Spinal cord (tissue), 10 donors: ENCODE results near the gene ACTR1B. TPM values are rescaled to one million over a fixed set of nuclear protein-coding genes. Genes with fewer than 3 reads are reported as not detected.
A peak's percentile ranks its signal among the peaks of the same experiment; 100 is the strongest.
"Not testable (repeated sequence)": the region's sequence is repeated elsewhere in the genome, so short reads cannot be mapped to it uniquely, and the experiment has no call there.

Experiments
- DNase-seq, 6 donors: peaks; one replicate each; pipeline versions ENCODE4 v3.0.0 to v3.0.0-alpha.2; 2013 to 2015; ENCODE audit warnings: low spot score in 6 of 6, low read depth in 4 of 6
- H3K27ac ChIP-seq: one replicate; pipeline ENCODE4 v1.5.1; 2013; ENCODE audit warnings: low read depth, low read length, control low read depth
- H3K27me3 ChIP-seq: one replicate; pipeline ENCODE4 v1.6.1; 2013; ENCODE audit warnings: low read length; ENCODE audit not compliant: control insufficient read depth, insufficient read depth
- H3K36me3 ChIP-seq: one replicate; pipeline ENCODE4 v1.6.1; 2013; ENCODE audit warnings: low read length; ENCODE audit not compliant: control insufficient read depth, insufficient read depth
- H3K4me1 ChIP-seq: one replicate; pipeline ENCODE4 v1.6.1; 2013; ENCODE audit warnings: low read length; ENCODE audit not compliant: control insufficient read depth, insufficient read depth
- H3K4me3 ChIP-seq: one replicate; pipeline ENCODE4 v1.5.1; 2013; ENCODE audit warnings: low read depth, low read length, control low read depth
- H3K9me3 ChIP-seq: one replicate; pipeline ENCODE4 v1.6.1; 2013; ENCODE audit warnings: low read length; ENCODE audit not compliant: control insufficient read depth, insufficient read depth
- WGBS: methylation state at CpG from one replicate; pipeline ENCODE4 v1.1.5; 2013; ENCODE audit warnings: missing lambda C conversion rate; ENCODE audit not compliant: insufficient coverage; 5-methylcytosine and 5-hydroxymethylcytosine counted together
- polyA plus RNA-seq, 2 donors: library from polyadenylated mRNA; unstranded; fragments of 120-200 nt; gene quantifications; one replicate each; pipeline ENCODE4 v1.2.1, GENCODE V29; 2013; ENCODE audit not compliant: insufficient read length in 2 of 2
- total RNA-seq, 2 donors: library from RNA; depleted of rRNA in 1 of 2; stranded (reverse); fragments of 120-200 nt in 1 of 2; fragments of >200 nt in 1 of 2; gene quantifications; one replicate each; pipeline versions ENCODE4 v1.2.3 to v1.2.4, GENCODE V29; 2013 to 2014
- donor health status: healthy.

Gene ACTR1B
- total and polyA plus RNA-seq, 4 donors: 44.0 to 77.3 (median 63.8) TPM

- no peaks in the 10 kb centered on the region for H3K27me3 ChIP-seq
- no peak overlapping the region for H3K4me3 ChIP-seq
- DNase-seq: no peak
- no peaks in the 10 kb centered on the region for H3K4me1 ChIP-seq
- no peaks in the 10 kb centered on the region for H3K9me3 ChIP-seq
- no peak overlapping the region for H3K27ac ChIP-seq
- 92% methylated on average over 5 of the region's 9 CpGs for WGBS
- no peaks in the 10 kb centered on the region for H3K36me3 ChIP-seq
These were observed 9.5 kb upstream of the ACTR1B start for GRCh38 chr2:97673182-97673914.

- not testable (repeated sequence) for H3K36me3 ChIP-seq, H3K27me3 ChIP-seq, H3K27ac ChIP-seq, H3K4me3 ChIP-seq, H3K4me1 ChIP-seq, DNase-seq, H3K9me3 ChIP-seq
- 83% methylated on average over 3 of the region's 6 CpGs for WGBS
These were observed 8.8 kb upstream of the ACTR1B start for GRCh38 chr2:97672606-97673140.

GRCh38 chr2:97671526-97671925 is 7.7 kb upstream of the ACTR1B start:
- H3K4me3 ChIP-seq: no peak overlapping the region
- no peak overlapping the region for H3K27ac ChIP-seq
- no peaks in the 10 kb centered on the region for H3K27me3 ChIP-seq
- no peaks in the 10 kb centered on the region for H3K9me3 ChIP-seq
- peaks cover 2% of the 10 kb centered on the region for H3K36me3 ChIP-seq
- H3K4me1 ChIP-seq: no peaks in the 10 kb centered on the region
- DNase-seq: no peak
- 97% methylated on average over 6 of the region's 7 CpGs for WGBS

GRCh38 chr2:97670471-97670870 is 6.6 kb upstream of the ACTR1B start:
- Histone ChIP-seq H3K27ac (no peak overlapping the region), H3K36me3 (peaks cover 2% of the 10 kb centered on the region), H3K4me3 (no peak overlapping the region), H3K9me3 (no peaks in the 10 kb centered on the region), H3K4me1 (no peaks in the 10 kb centered on the region), H3K27me3 (no peaks in the 10 kb centered on the region)
- no peak for DNase-seq
- no CpG with 5 or more reads among the region's 1 CpG for WGBS

- WGBS: 83% methylated on average over 6 of the region's 6 CpGs
- Histone ChIP-seq H3K36me3 (peaks cover 2% of the 10 kb centered on the region), H3K27me3 (no peaks in the 10 kb centered on the region), H3K9me3 (no peaks in the 10 kb centered on the region), H3K27ac (no peak within 1 kb of the TSS), H3K4me3 (no peak within 1 kb of the TSS), H3K4me1 (peaks cover 6% of the 10 kb centered on the region)
- no peak for DNase-seq
These were observed 5.6 kb upstream of the ACTR1B start, which contains the start of gene C2orf92 for GRCh38 chr2:97669448-97669847. Gene C2orf92 (plus strand): TSS chr2:97669713. CDS start chr2:97669789, 76 bp downstream.

- Histone ChIP-seq H3K36me3 (peaks cover 22% of the 10 kb centered on the region), H3K27ac (peak overlapping the region; percentile 98), H3K27me3 (no peaks in the 10 kb centered on the region), H3K4me1 (peaks cover 38% of the 10 kb centered on the region), H3K4me3 (peak overlapping the region; percentile 92), H3K9me3 (no peaks in the 10 kb centered on the region)
- DNase-seq: peak in 1 of 6 donors; percentile 18
- WGBS: 5% methylated on average over 10 of the region's 21 CpGs
These were observed 759 bp upstream of the ACTR1B start for GRCh38 chr2:97664636-97664970.

- Histone ChIP-seq H3K36me3 (peaks cover 32% of the 10 kb centered on the region), H3K27ac (peak overlapping the region; percentile 98), H3K9me3 (no peaks in the 10 kb centered on the region), H3K4me1 (peaks cover 38% of the 10 kb centered on the region), H3K4me3 (peak overlapping the region; percentile 92), H3K27me3 (no peaks in the 10 kb centered on the region)
- no peak for DNase-seq
- under 1% methylated on average over 46 of the region's 46 CpGs for WGBS
These were observed 250 bp downstream of the ACTR1B start for GRCh38 chr2:97663626-97663961.

GRCh38 chr2:97662895-97663625 is 784 bp downstream of the ACTR1B start:
- peak in 3 of 6 donors; percentile 6 to 84 (median 42) for DNase-seq
- no peaks in the 10 kb centered on the region for H3K27me3 ChIP-seq
- H3K27ac ChIP-seq: peak overlapping the region; percentile 98
- H3K4me3 ChIP-seq: peak overlapping the region; percentile 92
- no peaks in the 10 kb centered on the region for H3K9me3 ChIP-seq
- whole genome bisulfite sequencing: 4% methylated on average over 23 of the region's 24 CpGs
- H3K36me3 ChIP-seq: peaks cover 37% of the 10 kb centered on the region
- peaks cover 38% of the 10 kb centered on the region for H3K4me1 ChIP-seq

- no peaks in the 10 kb centered on the region for H3K27me3 ChIP-seq
- H3K9me3 ChIP-seq: no peaks in the 10 kb centered on the region
- no peak for DNase-seq
These were observed 1.4 kb downstream of the ACTR1B start for GRCh38 chr2:97662386-97662894.

More at GRCh38 chr2:97662386-97662894, 1.4 kb downstream of the ACTR1B start:
- 39% methylated on average over 9 of the region's 12 CpGs for WGBS
- H3K4me3 ChIP-seq: peak overlapping the region; percentile 92
- H3K36me3 ChIP-seq: peaks cover 43% of the 10 kb centered on the region
- H3K4me1 ChIP-seq: peaks cover 38% of the 10 kb centered on the region
- H3K27ac ChIP-seq: peak overlapping the region; percentile 98
